ENCODE data around the gene TMEM130.

TMEM130 gene

GRCh38 chr7:98816967-98817710 is 52.7 kb downstream of the TMEM130 start:
- H3K9ac ChIP-seq (ENCODE audit: low read length in 5 of 5), result no peak overlapping the region
- no peak overlapping the region for H3K27ac ChIP-seq (ENCODE audit: low read depth, low read length)
- H3K9me3 ChIP-seq (ENCODE audit: control insufficient read depth in 5 of 5, low read length in 5 of 5), result no peaks in the 10 kb centered on the region
- H3K36me3 ChIP-seq (ENCODE audit: control insufficient read depth in 5 of 5, insufficient read depth in 5 of 5, low read length in 5 of 5), result no peaks in the 10 kb centered on the region
- no peak overlapping the region for H3K4me3 ChIP-seq (ENCODE audit: low read depth in 1 of 5, low read length in 5 of 5)
- H3K4me1 ChIP-seq (ENCODE audit: control insufficient read depth in 5 of 5, insufficient read depth in 5 of 5, low read length in 5 of 5), result peaks cover 0 to 8% (median 0%) of the 10 kb centered on the region in 5 donors
- peaks cover 0 to 5% (median 3%) of the 10 kb centered on the region in 5 donors for H3K27me3 ChIP-seq (ENCODE audit: control insufficient read depth in 5 of 5, insufficient read depth in 4 of 5, low read length in 5 of 5)

GRCh38 chr7:98816241-98816640 is 53.6 kb downstream of the TMEM130 start:
- no peaks in the 10 kb centered on the region for H3K36me3 ChIP-seq (ENCODE audit: control insufficient read depth in 5 of 5, insufficient read depth in 5 of 5, low read length in 5 of 5)
- peaks cover 0 to 8% (median 0%) of the 10 kb centered on the region in 5 donors for H3K4me1 ChIP-seq (ENCODE audit: control insufficient read depth in 5 of 5, insufficient read depth in 5 of 5, low read length in 5 of 5)
- H3K4me3 ChIP-seq (ENCODE audit: low read depth in 1 of 5, low read length in 5 of 5), result no peak overlapping the region
- no peak overlapping the region for H3K27ac ChIP-seq (ENCODE audit: low read depth, low read length)
- no peak overlapping the region for H3K9ac ChIP-seq (ENCODE audit: low read length in 5 of 5)
- peaks cover 0 to 5% (median 3%) of the 10 kb centered on the region in 5 donors for H3K27me3 ChIP-seq (ENCODE audit: control insufficient read depth in 5 of 5, insufficient read depth in 4 of 5, low read length in 5 of 5)
- H3K9me3 ChIP-seq (ENCODE audit: control insufficient read depth in 5 of 5, low read length in 5 of 5), result no peaks in the 10 kb centered on the region

DNA sequence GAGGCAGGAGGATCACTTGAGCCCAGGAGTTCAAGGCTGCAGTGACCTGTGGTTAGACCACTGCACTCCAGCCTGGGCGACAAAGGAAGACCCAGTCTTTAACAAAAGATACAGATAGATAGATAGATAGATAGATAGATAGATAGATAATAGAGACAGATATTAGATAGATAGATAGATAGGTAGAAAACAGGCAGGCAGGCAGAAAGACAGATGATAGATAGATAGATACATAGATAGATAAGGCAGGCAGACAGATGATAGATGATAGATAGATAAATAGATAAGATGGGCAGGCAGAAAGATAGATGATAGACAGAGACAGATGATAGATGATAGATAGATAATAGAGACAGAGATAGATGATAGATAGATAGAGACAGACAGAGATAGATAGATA is 54.5 kb downstream of the TMEM130 start:
- no peak overlapping the region for H3K27ac ChIP-seq (ENCODE audit: low read depth, low read length)
- H3K27me3 ChIP-seq (ENCODE audit: control insufficient read depth in 5 of 5, insufficient read depth in 4 of 5, low read length in 5 of 5), result peaks cover 0 to 5% (median 3%) of the 10 kb centered on the region in 5 donors
- no peak overlapping the region for H3K4me3 ChIP-seq (ENCODE audit: low read depth in 1 of 5, low read length in 5 of 5)
- peaks cover 0 to 11% (median 3%) of the 10 kb centered on the region in 5 donors for H3K4me1 ChIP-seq (ENCODE audit: control insufficient read depth in 5 of 5, insufficient read depth in 5 of 5, low read length in 5 of 5)
- no peak overlapping the region for H3K9ac ChIP-seq (ENCODE audit: low read length in 5 of 5)
- no peaks in the 10 kb centered on the region for H3K9me3 ChIP-seq (ENCODE audit: control insufficient read depth in 5 of 5, low read length in 5 of 5)
- H3K36me3 ChIP-seq (ENCODE audit: control insufficient read depth in 5 of 5, insufficient read depth in 5 of 5, low read length in 5 of 5), result no peaks in the 10 kb centered on the region

GRCh38 chr7:98811299-98811698 is 58.5 kb downstream of the TMEM130 start:
- H3K27ac ChIP-seq (ENCODE audit: low read depth, low read length), result no peak overlapping the region
- no peaks in the 10 kb centered on the region for H3K36me3 ChIP-seq (ENCODE audit: control insufficient read depth in 5 of 5, insufficient read depth in 5 of 5, low read length in 5 of 5)
- H3K4me1 ChIP-seq (ENCODE audit: control insufficient read depth in 5 of 5, insufficient read depth in 5 of 5, low read length in 5 of 5), result peaks cover 0 to 12% (median 4%) of the 10 kb centered on the region in 5 donors
- peaks cover 0 to 13% (median 6%) of the 10 kb centered on the region in 5 donors for H3K27me3 ChIP-seq (ENCODE audit: control insufficient read depth in 5 of 5, insufficient read depth in 4 of 5, low read length in 5 of 5)
- peaks cover 0 to 4% (median 0%) of the 10 kb centered on the region in 5 donors for H3K9me3 ChIP-seq (ENCODE audit: control insufficient read depth in 5 of 5, low read length in 5 of 5)
- no peak overlapping the region for H3K9ac ChIP-seq (ENCODE audit: low read length in 5 of 5)
- H3K4me3 ChIP-seq (ENCODE audit: low read depth in 1 of 5, low read length in 5 of 5), result no peak overlapping the region

- Histone ChIP-seq H3K27me3 (ENCODE audit: control insufficient read depth in 5 of 5, insufficient read depth in 4 of 5, low read length in 5 of 5) (peaks cover 0 to 17% (median 6%) of the 10 kb centered on the region in 5 donors), H3K36me3 (ENCODE audit: control insufficient read depth in 5 of 5, insufficient read depth in 5 of 5, low read length in 5 of 5) (no peaks in the 10 kb centered on the region), H3K9ac (ENCODE audit: low read length in 5 of 5) (no peak overlapping the region), H3K27ac (ENCODE audit: low read depth, low read length) (no peak overlapping the region), H3K4me1 (ENCODE audit: control insufficient read depth in 5 of 5, insufficient read depth in 5 of 5, low read length in 5 of 5) (peaks cover 0 to 7% (median 4%) of the 10 kb centered on the region in 5 donors), H3K9me3 (ENCODE audit: control insufficient read depth in 5 of 5, low read length in 5 of 5) (peaks cover 0 to 4% (median 0%) of the 10 kb centered on the region in 5 donors), H3K4me3 (ENCODE audit: low read depth in 1 of 5, low read length in 5 of 5) (no peak overlapping the region)
Observed at GRCh38 chr7:98810153-98810802, 59.5 kb downstream of the TMEM130 start.

- Histone ChIP-seq H3K4me1 (ENCODE audit: control insufficient read depth in 5 of 5, insufficient read depth in 5 of 5, low read length in 5 of 5) (peaks cover 0 to 7% (median 4%) of the 10 kb centered on the region in 5 donors), H3K27me3 (ENCODE audit: control insufficient read depth in 5 of 5, insufficient read depth in 4 of 5, low read length in 5 of 5) (peaks cover 3 to 17% (median 3%) of the 10 kb centered on the region in 5 donors), H3K4me3 (ENCODE audit: low read depth in 1 of 5, low read length in 5 of 5) (no peak overlapping the region), H3K27ac (ENCODE audit: low read depth, low read length) (no peak overlapping the region), H3K9ac (ENCODE audit: low read length in 5 of 5) (no peak overlapping the region), H3K36me3 (ENCODE audit: control insufficient read depth in 5 of 5, insufficient read depth in 5 of 5, low read length in 5 of 5) (no peaks in the 10 kb centered on the region), H3K9me3 (ENCODE audit: control insufficient read depth in 5 of 5, low read length in 5 of 5) (peaks cover 0 to 4% (median 0%) of the 10 kb centered on the region in 5 donors)
Observed at GRCh38 chr7:98808751-98809460, 60.9 kb downstream of the TMEM130 start.

DNA sequence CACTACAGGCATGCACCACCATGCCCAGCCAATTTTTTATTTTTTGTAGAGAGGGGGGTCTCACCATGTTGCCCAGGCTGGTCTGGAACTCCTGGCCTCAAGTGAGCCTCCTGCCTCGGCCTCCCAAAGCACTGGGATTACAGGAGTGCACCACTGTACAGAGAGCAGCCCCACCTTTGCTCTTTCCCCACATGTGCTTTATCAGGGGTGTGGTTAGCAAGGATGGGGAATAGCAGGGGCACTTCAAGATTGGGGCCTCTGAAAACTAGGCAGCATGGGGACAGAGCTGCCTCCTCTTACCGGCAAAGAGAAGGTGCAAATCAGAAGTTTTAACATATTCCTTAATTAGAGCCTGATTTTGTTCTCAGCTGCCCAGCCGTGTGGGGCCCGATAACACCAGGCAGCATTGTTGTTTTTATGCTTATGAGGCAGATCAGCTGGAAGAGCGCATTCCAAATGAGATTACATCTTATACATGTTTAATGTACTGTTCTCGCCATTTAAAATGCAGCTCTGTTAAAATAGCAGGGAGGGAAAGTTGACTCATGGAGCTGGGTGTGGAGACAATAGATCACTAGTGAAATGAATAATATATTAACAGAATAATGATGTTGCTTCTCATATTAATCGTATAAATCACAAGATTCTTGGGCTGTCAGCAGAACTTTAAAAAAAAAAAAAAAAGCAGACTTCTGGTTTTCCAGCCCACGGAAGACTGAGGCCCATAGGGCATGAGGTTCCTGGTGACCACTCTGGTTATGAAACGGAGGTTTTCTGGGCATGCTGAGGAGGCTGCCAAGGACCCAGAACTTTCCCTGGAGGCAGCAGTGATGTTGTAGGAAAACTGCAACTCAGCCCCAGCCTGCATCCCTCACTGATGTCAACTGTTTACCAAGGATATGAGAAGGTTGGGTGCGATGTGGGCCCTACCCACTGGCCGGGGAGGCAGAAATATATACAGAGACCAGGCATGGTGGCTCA is 62.5 kb downstream of the TMEM130 start:
- peaks cover 0 to 10% (median 7%) of the 10 kb centered on the region in 5 donors for H3K4me1 ChIP-seq (ENCODE audit: control insufficient read depth in 5 of 5, insufficient read depth in 5 of 5, low read length in 5 of 5)
- no peak overlapping the region for H3K4me3 ChIP-seq (ENCODE audit: low read depth in 1 of 5, low read length in 5 of 5)
- H3K9me3 ChIP-seq (ENCODE audit: control insufficient read depth in 5 of 5, low read length in 5 of 5), result peaks cover 0 to 4% (median 0%) of the 10 kb centered on the region in 5 donors
- H3K36me3 ChIP-seq (ENCODE audit: control insufficient read depth in 5 of 5, insufficient read depth in 5 of 5, low read length in 5 of 5), result no peaks in the 10 kb centered on the region
- no peak overlapping the region for H3K27ac ChIP-seq (ENCODE audit: low read depth, low read length)
- H3K27me3 ChIP-seq (ENCODE audit: control insufficient read depth in 5 of 5, insufficient read depth in 4 of 5, low read length in 5 of 5), result peaks cover 3 to 14% (median 6%) of the 10 kb centered on the region in 5 donors
- no peak overlapping the region for H3K9ac ChIP-seq (ENCODE audit: low read length in 5 of 5)

DNA sequence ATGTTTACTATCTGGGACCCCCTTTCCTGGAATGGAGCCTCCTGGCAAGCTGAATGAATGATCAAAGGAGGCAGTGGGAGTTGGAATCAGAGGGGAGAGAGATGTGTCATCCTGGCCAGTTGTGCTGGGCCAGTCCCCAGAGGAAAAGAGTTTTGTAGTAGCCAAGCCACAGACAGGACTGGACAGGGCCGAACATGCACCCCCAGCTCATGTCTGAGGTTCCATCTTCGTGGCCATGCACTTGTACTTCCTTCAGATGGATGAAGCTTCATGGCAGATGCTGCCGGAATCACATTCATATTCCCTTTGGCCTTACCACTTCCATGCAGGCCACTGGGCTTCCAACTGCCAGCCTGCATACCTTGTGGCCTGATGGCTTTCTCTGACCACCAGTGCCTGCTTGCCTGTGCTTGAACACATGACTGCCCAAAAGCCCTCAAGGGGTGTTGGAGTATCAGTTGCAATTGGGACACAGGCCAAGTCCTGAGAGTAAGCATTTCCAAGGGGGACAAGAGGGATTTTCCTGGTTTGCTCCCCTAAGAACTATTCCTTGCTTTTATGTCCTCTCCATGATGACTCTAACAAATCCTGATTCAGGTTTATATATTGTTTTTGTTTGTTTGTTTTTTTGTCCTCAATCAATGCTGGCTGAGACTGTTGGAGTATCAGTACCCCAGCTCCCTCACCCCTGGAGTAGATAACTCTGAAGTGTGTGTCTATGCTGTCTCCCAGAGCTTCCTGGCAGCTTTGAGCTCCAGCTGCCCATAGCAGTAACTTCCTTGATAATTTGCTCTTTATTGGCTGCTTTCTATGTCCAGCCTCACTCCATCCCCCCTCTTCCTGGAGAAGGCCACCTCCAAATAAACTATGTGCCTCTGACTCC is 63.6 kb downstream of the TMEM130 start:
- Histone ChIP-seq H3K27me3 (ENCODE audit: control insufficient read depth in 5 of 5, insufficient read depth in 4 of 5, low read length in 5 of 5) (peaks cover 3 to 14% (median 6%) of the 10 kb centered on the region in 5 donors), H3K9ac (ENCODE audit: low read length in 5 of 5) (no peak overlapping the region), H3K36me3 (ENCODE audit: control insufficient read depth in 5 of 5, insufficient read depth in 5 of 5, low read length in 5 of 5) (no peaks in the 10 kb centered on the region), H3K27ac (ENCODE audit: low read depth, low read length) (no peak overlapping the region), H3K9me3 (ENCODE audit: control insufficient read depth in 5 of 5, low read length in 5 of 5) (peaks cover 1 to 13% (median 8%) of the 10 kb centered on the region in 5 donors), H3K4me1 (ENCODE audit: control insufficient read depth in 5 of 5, insufficient read depth in 5 of 5, low read length in 5 of 5) (peaks cover 0 to 16% (median 7%) of the 10 kb centered on the region in 5 donors), H3K4me3 (ENCODE audit: low read depth in 1 of 5, low read length in 5 of 5) (no peak overlapping the region)

Data from subcutaneous abdominal adipose tissue (tissue), 5 donors.